Measurements from ENCODE around the gene ALCAM.

GRCh38 chr3:105323274-105323599 lies 43.5 kb upstream of the ALCAM start:
- TF ChIP-seq ARNTL (CRISPR knock-in tag; IDR thresholded peaks at IDR 0.05; ENCODE audit: borderline replicate concordance, low read depth) (no peak), TOX (CRISPR knock-in tag; IDR thresholded peaks at IDR 0.05; ENCODE audit: borderline replicate concordance) (no peak), ZC3H10 (CRISPR knock-in tag; IDR thresholded peaks at IDR 0.05) (no peak)

Data from SK-N-SH treated with all-trans-retinoic acid at 6 μM for 48 hours (cell line).